HEK293 (cell line): ENCODE measurements around the gene ZNF804A.

ENCODE experiments used
- CTCF ChIA-PET: fragments of 350-600 bp; formaldehyde crosslinking; extraction: SDS; loops from one replicate; lab custom pipeline; 2021; ENCODE audit warnings: antibody characterized with exemption; lab: Yijun Ruan, JAX
- POLR2A ChIA-PET: fragments of 300-600 bp; formaldehyde crosslinking; extraction: SDS; loops from one replicate; lab custom pipeline; 2020; ENCODE audit warnings: antibody characterized with exemption, inconsistent platforms; lab: Yijun Ruan, JAX
- H3K27ac ChIP-seq: fragments of 200-500 bp; sonication (Bioruptor generic); 2 replicates; pipeline ENCODE4 v1.5.1; 2014; ENCODE audit warnings: low read depth, low read length, control low read depth, inconsistent platforms; ENCODE audit errors: extremely low read depth
- H3K36me3 ChIP-seq, 2 experiments: fragments of 200-500 bp in 1 of 2; sonication (Bioruptor generic) in 1 of 2; 1 replicate in 1 of 2; 2 replicates in 1 of 2; pipeline ENCODE4 v1.5.1; 2014 to 2017; ENCODE audit warnings: inconsistent platforms in 2 of 2, low read length in 2 of 2; ENCODE audit not compliant: control insufficient read depth in 2 of 2, insufficient read depth in 1 of 2
- H3K4me1 ChIP-seq: fragments of 200-500 bp; sonication (Bioruptor generic); 2 replicates; pipeline ENCODE4 v1.5.1; 2014; ENCODE audit warnings: mild to moderate bottlenecking, low read length, inconsistent platforms; ENCODE audit not compliant: control insufficient read depth, insufficient read depth
- H3K4me3 ChIP-seq: 2 replicates; pipeline ENCODE4 v1.5.1; 2011; ENCODE audit warnings: low read depth, mild to moderate bottlenecking, control low read depth, low read length, moderate library complexity
- H3K9me3 ChIP-seq: fragments of 200-500 bp; sonication (Bioruptor generic); 2 replicates; pipeline ENCODE4 v1.5.1; 2014; ENCODE audit warnings: low read depth, low read length, inconsistent platforms; ENCODE audit not compliant: control insufficient read depth, insufficient read depth
- GLIS1 ChIP-seq: fragments of 450-650 bp; formaldehyde crosslinking; IDR thresholded peaks from 2 replicates; pipeline ENCODE4 v1.5.1; 2016; ENCODE audit warnings: missing biosample characterization, missing genetic modification characterization
- KLF17 ChIP-seq: fragments of 450-650 bp; formaldehyde crosslinking; IDR thresholded peaks from 2 replicates; pipeline ENCODE4 v1.5.1; 2016; ENCODE audit warnings: missing biosample characterization, missing genetic modification characterization
- ZBTB49 ChIP-seq: fragments of 450-650 bp; formaldehyde crosslinking; IDR thresholded peaks from 2 replicates; pipeline ENCODE4 v1.5.1; 2016; ENCODE audit warnings: missing biosample characterization, missing genetic modification characterization, low read depth
- ZNF157 ChIP-seq: fragments of 450-650 bp; formaldehyde crosslinking; IDR thresholded peaks from 2 replicates; pipeline ENCODE4 v1.5.1; 2016; ENCODE audit warnings: missing biosample characterization, missing genetic modification characterization
- ZNF473 ChIP-seq: fragments of 450-650 bp; formaldehyde crosslinking; IDR thresholded peaks from 2 replicates; pipeline ENCODE4 v1.5.1; 2017; ENCODE audit warnings: missing biosample characterization, missing genetic modification characterization
- ZNF513 ChIP-seq: fragments of 450-650 bp; IDR thresholded peaks from 2 replicates; pipeline ENCODE4 v1.5.1; 2018; ENCODE audit warnings: missing biosample characterization, missing genetic modification characterization
- ZNF571 ChIP-seq: fragments of 450-650 bp; formaldehyde crosslinking; IDR thresholded peaks from 2 replicates; pipeline ENCODE4 v1.5.0; 2017; ENCODE audit warnings: missing biosample characterization, missing genetic modification characterization

The ZNF804A gene

DNA sequence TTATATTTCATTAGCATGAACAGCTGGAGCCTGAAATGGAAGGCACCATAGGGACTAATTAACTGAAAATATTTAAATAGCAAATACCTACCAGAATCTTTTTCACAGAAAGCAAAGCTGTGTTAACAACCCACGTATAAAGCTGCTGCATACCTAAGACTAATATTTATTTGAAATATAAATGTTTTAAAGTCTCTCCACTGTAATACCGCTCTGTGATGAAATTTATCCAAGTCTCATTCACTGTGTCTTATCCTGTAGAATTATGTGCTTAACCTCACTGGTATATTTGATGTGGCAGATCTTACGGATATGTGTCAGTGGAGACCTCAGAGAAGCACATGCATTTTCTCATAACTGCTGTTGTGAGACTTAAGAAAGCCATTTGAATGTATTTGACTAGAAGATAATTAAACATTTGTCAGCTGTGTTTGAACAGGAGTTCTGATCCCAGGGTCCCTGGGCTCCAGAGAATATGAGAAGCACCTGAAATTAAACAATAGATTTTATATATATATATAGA lies 373.3 kb downstream of the ZNF804A start:
- H3K4me3 ChIP-seq, result no peak overlapping the region
- H3K9me3 ChIP-seq, result no peaks in the 10 kb centered on the region
- TF ChIP-seq ZNF473 (tag by site-specific recombination), result no peak
- TF ChIP-seq ZNF157, result no peak
- TF ChIP-seq GLIS1 (tag by site-specific recombination), result no peak
- no peak for TF ChIP-seq ZNF513 (tag by site-specific recombination)
- TF ChIP-seq KLF17 (tag by site-specific recombination), result no peak
- no peak for TF ChIP-seq ZBTB49
- no peak for TF ChIP-seq ZNF571 (tag by site-specific recombination)
- TF ChIP-seq, all 188 proteins: peak for 0
- Histone ChIP-seq H3K27ac (no peak overlapping the region), H3K4me1 (no peaks in the 10 kb centered on the region), H3K36me3 (no peaks in the 10 kb centered on the region)
- CTCF ChIA-PET, result interaction anchor here (0.7 kb wide), 1 partner anchor 30 kb away, joined by 3 read pairs; no protein-coding TSS in a partner anchor
- POLR2A ChIA-PET, result no interaction called here
